ENCODE measurements around the gene PUS7L.

Gene PUS7L

GRCh38 chr12:43758728-43759563 is at the start of gene PUS7L, which contains the start of gene IRAK4:
Gene PUS7L (minus strand): TSS chr12:43758790. CDS start chr12:43755245, 3,545 bp downstream.
Gene IRAK4 (plus strand): TSS chr12:43758951. CDS start chr12:43768112, 9,161 bp downstream.
- H4K20me1 ChIP-seq: peaks cover 0 to 23% (median 0%) of the 10 kb centered on the region in 11 experiments; a peak in 8 of 22 replicates

GRCh38 chr12:43807386-43807785 is 48.8 kb upstream of the PUS7L start:
- Histone ChIP-seq H3K36me3 (peaks cover 5 to 19% (median 9%) of the 10 kb centered on the region in 11 experiments; a peak in 16 of 22 replicates), H3K9ac (peak overlapping the region in 6 of 11 experiments; percentile 93 to 97 (median 94); a peak in 12 of 22 replicates), H3K9me3 (replicated peaks in 1 of 11) (no peaks in the 10 kb centered on the region), H3K27me3 (no peaks in the 10 kb centered on the region), H4K20me1 (peaks cover 3 to 33% (median 27%) of the 10 kb centered on the region in 11 experiments; a peak in 15 of 22 replicates), H3K4me3 (peak overlapping the region in 8 of 10 experiments; percentile 78 to 97 (median 87); a peak in 7 of 20 replicates), H3K4me2 (peak overlapping the region; percentile 50 to 87 (median 83); a peak in 21 of 22 replicates), H3K4me1 (peaks cover 13 to 46% (median 30%) of the 10 kb centered on the region in 10 experiments), H3K27ac (peak overlapping the region in 7 of 11 experiments; percentile 90 to 99 (median 96); a peak in 13 of 22 replicates)
- no peak for TF ChIP-seq Cebpa-rat (IDR thresholded peaks at IDR 0.05)

More at GRCh38 chr12:43758728-43759563, at the start of gene PUS7L, which contains the start of gene IRAK4:
- peaks cover 24 to 52% (median 42%) of the 10 kb centered on the region in 10 experiments for H3K4me1 ChIP-seq
- H3K36me3 ChIP-seq: peaks cover 14 to 27% (median 19%) of the 10 kb centered on the region in 11 experiments; a peak in 20 of 22 replicates
- peak within 1 kb of the TSS; percentile 76 to 89 (median 82) for H3K4me3 ChIP-seq
- no peaks in the 10 kb centered on the region for H3K27me3 ChIP-seq
- H3K27ac ChIP-seq: peak within 1 kb of the TSS; percentile 82 to 93 (median 89)
- peak within 1 kb of the TSS; percentile 77 to 96 (median 91) for H3K4me2 ChIP-seq
- no peaks in the 10 kb centered on the region; a peak in 1 of 22 replicates for H3K9me3 ChIP-seq (replicated peaks in 1 of 11)
- H3K9ac ChIP-seq: peak within 1 kb of the TSS; percentile 83 to 92 (median 88)
- no peak; a peak in 1 of 22 replicates for TF ChIP-seq Cebpa-rat (IDR thresholded peaks at IDR 0.05)

- peaks cover 13 to 46% (median 30%) of the 10 kb centered on the region in 10 experiments for H3K4me1 ChIP-seq
- H3K9me3 ChIP-seq (replicated peaks in 1 of 11): no peaks in the 10 kb centered on the region
- peak overlapping the region; percentile 50 to 87 (median 83) for H3K4me2 ChIP-seq
- H3K27ac ChIP-seq: peak overlapping the region; percentile 90 to 99 (median 96)
- H4K20me1 ChIP-seq: peaks cover 3 to 37% (median 27%) of the 10 kb centered on the region in 11 experiments; a peak in 15 of 22 replicates
- H3K36me3 ChIP-seq: peaks cover 11 to 26% (median 14%) of the 10 kb centered on the region in 11 experiments
- no peak for TF ChIP-seq Cebpa-rat (IDR thresholded peaks at IDR 0.05)
- H3K4me3 ChIP-seq: peak overlapping the region; percentile 78 to 97 (median 87)
- peak overlapping the region; percentile 89 to 97 (median 95) for H3K9ac ChIP-seq
- H3K27me3 ChIP-seq: no peaks in the 10 kb centered on the region
Observed at GRCh38 chr12:43806737-43807072, 48.1 kb upstream of the PUS7L start.

GRCh38 chr12:43805860-43806736 is 47.5 kb upstream of the PUS7L start, which contains the start of gene TWF1:
Gene TWF1 (minus strand): TSS chr12:43806317. CDS start chr12:43806245, 72 bp downstream.
- no peak for TF ChIP-seq Cebpa-rat (IDR thresholded peaks at IDR 0.05)
- Histone ChIP-seq H3K9ac (peak within 1 kb of the TSS; percentile 89 to 97 (median 95)), H3K4me3 (peak within 1 kb of the TSS; percentile 78 to 97 (median 87)), H3K9me3 (replicated peaks in 1 of 11) (no peaks in the 10 kb centered on the region), H3K4me1 (peaks cover 13 to 46% (median 30%) of the 10 kb centered on the region in 10 experiments), H3K27me3 (no peaks in the 10 kb centered on the region), H4K20me1 (peaks cover 3 to 43% (median 27%) of the 10 kb centered on the region in 11 experiments; a peak in 15 of 22 replicates), H3K4me2 (peak within 1 kb of the TSS; percentile 80 to 92 (median 88)), H3K27ac (peak within 1 kb of the TSS; percentile 90 to 99 (median 96)), H3K36me3 (peaks cover 16 to 32% (median 20%) of the 10 kb centered on the region in 11 experiments)

GRCh38 chr12:43805149-43805859 is 46.7 kb upstream of the PUS7L start:
- peaks cover 3 to 50% (median 28%) of the 10 kb centered on the region in 11 experiments; a peak in 15 of 22 replicates for H4K20me1 ChIP-seq
- peaks cover 13 to 46% (median 30%) of the 10 kb centered on the region in 10 experiments for H3K4me1 ChIP-seq
- H3K27me3 ChIP-seq: no peaks in the 10 kb centered on the region
- H3K27ac ChIP-seq: peak overlapping the region; percentile 90 to 99 (median 96)
- H3K9ac ChIP-seq: peak overlapping the region; percentile 89 to 97 (median 95)
- H3K4me3 ChIP-seq: peak overlapping the region; percentile 78 to 97 (median 87)
- peaks cover 24 to 40% (median 28%) of the 10 kb centered on the region in 11 experiments for H3K36me3 ChIP-seq
- peak overlapping the region; percentile 78 to 92 (median 88) for H3K4me2 ChIP-seq
- no peak for TF ChIP-seq Cebpa-rat (IDR thresholded peaks at IDR 0.05)
- H3K9me3 ChIP-seq (replicated peaks in 1 of 11): no peaks in the 10 kb centered on the region

GRCh38 chr12:43797561-43798217 is 39.1 kb upstream of the PUS7L start:
- Histone ChIP-seq H3K4me3 (no peak overlapping the region), H3K4me1 (peaks cover 0 to 17% (median 0%) of the 10 kb centered on the region in 10 experiments; a peak in 5 of 20 replicates), H3K27me3 (no peaks in the 10 kb centered on the region), H4K20me1 (peaks cover 0 to 57% (median 12%) of the 10 kb centered on the region in 11 experiments; a peak in 12 of 22 replicates), H3K36me3 (peaks cover 74 to 89% (median 82%) of the 10 kb centered on the region in 11 experiments), H3K27ac (no peak overlapping the region), H3K9me3 (replicated peaks in 1 of 11) (no peaks in the 10 kb centered on the region), H3K9ac (no peak overlapping the region), H3K4me2 (no peak overlapping the region)
- TF ChIP-seq Cebpa-rat (IDR thresholded peaks at IDR 0.05): no peak

GRCh38 chr12:43795716-43796280 is 37.2 kb upstream of the PUS7L start:
- H3K9me3 ChIP-seq (replicated peaks in 1 of 11): no peaks in the 10 kb centered on the region
- peaks cover 0 to 15% (median 0%) of the 10 kb centered on the region in 10 experiments; a peak in 5 of 20 replicates for H3K4me1 ChIP-seq
- no peaks in the 10 kb centered on the region for H3K27me3 ChIP-seq
- no peak overlapping the region for H3K4me3 ChIP-seq
- peaks cover 61 to 76% (median 67%) of the 10 kb centered on the region in 11 experiments for H3K36me3 ChIP-seq
- peak overlapping the region in 2 of 11 experiments; percentile 9 to 46; a peak in 2 of 22 replicates for H3K27ac ChIP-seq
- H3K4me2 ChIP-seq: peak overlapping the region in 2 of 11 experiments; percentile 9 to 34; a peak in 2 of 22 replicates
- H4K20me1 ChIP-seq: peaks cover 0 to 41% (median 12%) of the 10 kb centered on the region in 11 experiments; a peak in 8 of 22 replicates
- H3K9ac ChIP-seq: no peak overlapping the region
- no peak for TF ChIP-seq Cebpa-rat (IDR thresholded peaks at IDR 0.05)

Data from BLaER1 treated with 17β-estradiol and CSF1 and Interleukin-3, amounts not matched to agents 10 nM and 100 nM (cell line).